SU-DHL-6 (cell line): ENCODE measurements around the gene ARPP21.

Source experiments
- H2AFZ ChIP-seq: fragments of 200-600 bp; sonication (generic); 2 replicates; pipeline ENCODE4 v1.6.1; 2014; ENCODE audit warnings: low read depth, mild to moderate bottlenecking, moderate library complexity, mixed read lengths, antibody characterized with exemption, low read length; ENCODE audit not compliant: severe bottlenecking
- H3F3A ChIP-seq: fragments of 200-600 bp; shearing (Covaris generic); 2 replicates; pipeline ENCODE4 v1.6.0; 2016; ENCODE audit warnings: antibody characterized with exemption, mild to moderate bottlenecking; ENCODE audit not compliant: insufficient read depth
- H3K27ac ChIP-seq: fragments of 200-600 bp; sonication (generic); 2 replicates; pipeline ENCODE4 v1.5.1; 2016; ENCODE audit warnings: low read depth, mild to moderate bottlenecking, low read length, moderate library complexity, mixed read lengths
- H3K27me3 ChIP-seq: fragments of 200-600 bp; sonication (generic), shearing (Covaris generic); 2 replicates; pipeline ENCODE4 v1.6.0; 2014; ENCODE audit warnings: mild to moderate bottlenecking, low read length
- H3K36me3 ChIP-seq: fragments of 200-600 bp; sonication (generic); 2 replicates; pipeline ENCODE4 v1.6.1; 2014; ENCODE audit warnings: mild to moderate bottlenecking, low read length, mixed read lengths
- H3K4me2 ChIP-seq: fragments of 300-600, 200-600 bp; shearing (Covaris generic), sonication (generic); 2 replicates; pipeline ENCODE4 v1.6.0; 2014; ENCODE audit warnings: low read length, low read depth, mild to moderate bottlenecking; ENCODE audit not compliant: poor library complexity, severe bottlenecking
- H3K4me3 ChIP-seq: fragments of 200-600 bp; sonication (generic); 2 replicates; pipeline ENCODE4 v1.5.1; 2014; ENCODE audit warnings: antibody characterized with exemption, low read length, mild to moderate bottlenecking, mixed read lengths; ENCODE audit not compliant: insufficient read depth, poor library complexity, severe bottlenecking
- H3K79me2 ChIP-seq: fragments of 200-600 bp; sonication (generic); 2 replicates; pipeline ENCODE4 v1.6.1; 2014; ENCODE audit warnings: mild to moderate bottlenecking, low read length, moderate library complexity; ENCODE audit not compliant: insufficient read depth
- H3K9ac ChIP-seq: fragments of 200-600 bp; sonication (generic); 2 replicates; pipeline ENCODE4 v1.7.0; 2014; ENCODE audit warnings: mild to moderate bottlenecking, low read length
- H3K9me2 ChIP-seq: fragments of 200-600 bp; sonication (generic); replicated peaks from 2 replicates; pipeline ENCODE4 v1.6.1; 2014; ENCODE audit warnings: low read length; ENCODE audit not compliant: insufficient read depth
- H3K9me3 ChIP-seq: fragments of 200-600 bp; sonication (generic); 2 replicates; pipeline ENCODE4 v1.6.1; 2014; ENCODE audit warnings: low read length, mixed read lengths; ENCODE audit not compliant: insufficient read depth
- H4K20me1 ChIP-seq: fragments of 200-600 bp; sonication (generic); 2 replicates; pipeline ENCODE4 v1.6.1; 2014; ENCODE audit warnings: low read depth, mild to moderate bottlenecking, antibody characterized with exemption, low read length, moderate library complexity, mixed read lengths
- CTCF ChIP-seq: fragments of 200-600 bp; sonication (generic); IDR thresholded peaks from one replicate; pipeline ENCODE4 v1.5.1; 2017; ENCODE audit warnings: antibody characterized with exemption, mild to moderate bottlenecking, low read length, moderate library complexity; ENCODE audit not compliant: insufficient read depth, poor library complexity, severe bottlenecking
- EZH2phosphoT487 ChIP-seq: fragments of 200-600 bp; sonication (generic), shearing (Covaris generic); conservative IDR thresholded peaks from 2 replicates; pipeline ENCODE4 v1.6.1; 2018; ENCODE audit warnings: mild to moderate bottlenecking, antibody characterized with exemption, low read length, moderate library complexity, mixed read lengths

ARPP21 gene

DNA sequence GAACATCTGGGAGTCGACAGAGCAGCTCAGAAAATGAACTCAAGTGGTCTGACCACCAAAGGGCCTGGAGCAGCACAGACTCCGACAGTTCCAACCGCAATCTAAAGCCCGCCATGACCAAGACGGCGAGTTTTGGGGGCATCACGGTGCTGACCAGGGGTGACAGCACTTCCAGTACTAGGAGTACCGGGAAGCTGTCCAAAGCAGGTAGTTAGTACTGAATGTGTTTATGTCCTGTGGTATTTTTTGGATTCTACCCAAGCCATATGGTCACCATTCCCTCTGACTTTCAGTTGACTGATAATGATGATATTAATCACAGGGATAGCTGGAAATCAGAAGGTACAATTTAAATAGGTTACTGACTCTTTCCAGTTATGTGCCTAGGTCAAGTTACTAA is 82.3 kb downstream of the ARPP21 start:
- no peak overlapping the region for H3K4me2 ChIP-seq
- H3K9ac ChIP-seq = no peak overlapping the region
- H3F3A ChIP-seq = no peaks in the 10 kb centered on the region
- no peaks in the 10 kb centered on the region for H3K9me3 ChIP-seq
- no peak overlapping the region for H3K4me3 ChIP-seq
- no peaks in the 10 kb centered on the region for H3K9me2 ChIP-seq
- H4K20me1 ChIP-seq = no peaks in the 10 kb centered on the region
- H3K36me3 ChIP-seq = no peaks in the 10 kb centered on the region
- H3K27ac ChIP-seq = no peak overlapping the region
- no peaks in the 10 kb centered on the region for H3K27me3 ChIP-seq
- H3K79me2 ChIP-seq = no peaks in the 10 kb centered on the region
- H2AFZ ChIP-seq = no peak overlapping the region
- no peak for TF ChIP-seq EZH2phosphoT487
- no peak for TF ChIP-seq CTCF

GRCh38 chr3:35722902-35723301 is 83.6 kb downstream of the ARPP21 start:
- H3K27ac ChIP-seq = no peak overlapping the region
- H3K27me3 ChIP-seq = no peaks in the 10 kb centered on the region
- H3K4me2 ChIP-seq = no peak overlapping the region
- TF ChIP-seq EZH2phosphoT487 = no peak
- no peak for TF ChIP-seq CTCF
- H3K9ac ChIP-seq = no peak overlapping the region
- no peaks in the 10 kb centered on the region for H3K79me2 ChIP-seq
- H3K9me2 ChIP-seq = no peaks in the 10 kb centered on the region
- no peak overlapping the region for H2AFZ ChIP-seq
- H3K4me3 ChIP-seq = no peak overlapping the region
- H3K9me3 ChIP-seq = no peaks in the 10 kb centered on the region
- no peaks in the 10 kb centered on the region for H3F3A ChIP-seq
- no peaks in the 10 kb centered on the region for H3K36me3 ChIP-seq
- H4K20me1 ChIP-seq = no peaks in the 10 kb centered on the region

DNA sequence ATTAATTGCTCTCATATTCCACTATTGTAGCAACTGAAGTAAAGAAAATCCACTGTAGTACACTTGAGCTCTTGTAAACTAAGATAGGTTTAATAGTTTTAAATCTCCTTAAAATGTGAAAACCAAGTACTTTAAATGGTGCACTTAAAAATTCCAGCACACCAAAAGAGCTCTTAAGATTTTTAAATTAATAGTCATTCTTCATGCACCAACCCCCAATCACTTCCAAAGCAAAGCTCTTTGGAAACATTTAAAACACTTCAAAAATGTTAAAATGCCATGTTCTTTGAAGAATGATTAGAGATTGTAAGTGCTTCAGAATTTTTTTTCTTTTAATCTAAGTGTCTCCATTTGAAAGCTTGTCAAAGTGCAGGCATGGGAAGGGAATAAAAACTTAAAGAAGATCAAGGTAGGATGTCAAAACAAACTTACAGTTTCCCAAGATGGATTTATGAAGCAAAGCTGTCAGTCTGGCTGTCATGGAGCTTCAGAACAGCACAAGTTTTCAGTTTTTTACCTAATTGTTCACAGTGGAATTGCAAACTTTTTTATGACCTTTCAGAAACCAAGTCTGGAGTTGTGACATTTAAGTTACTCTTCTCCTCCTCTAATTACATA is 84.3 kb downstream of the ARPP21 start:
- TF ChIP-seq EZH2phosphoT487 = no peak
- no peak for TF ChIP-seq CTCF
- H3K27me3 ChIP-seq = no peaks in the 10 kb centered on the region
- no peaks in the 10 kb centered on the region for H3K36me3 ChIP-seq
- no peak overlapping the region for H3K9ac ChIP-seq
- H3K9me2 ChIP-seq = no peaks in the 10 kb centered on the region
- no peaks in the 10 kb centered on the region for H4K20me1 ChIP-seq
- H2AFZ ChIP-seq = no peak overlapping the region
- H3K79me2 ChIP-seq = no peaks in the 10 kb centered on the region
- no peak overlapping the region for H3K4me3 ChIP-seq
- H3F3A ChIP-seq = no peaks in the 10 kb centered on the region
- H3K4me2 ChIP-seq = no peak overlapping the region
- no peaks in the 10 kb centered on the region for H3K9me3 ChIP-seq
- H3K27ac ChIP-seq = no peak overlapping the region
